WERI-Rb-1 (cell line): Measurements from ENCODE around the gene TPX2.

Source experiments
- DNase-seq: peaks from one replicate; pipeline ENCODE4 v3.0.0-alpha.2; 2020
- H3K27ac ChIP-seq: fragments of 250-450 bp; sonication (Bioruptor Pico); 2 replicates; pipeline ENCODE4 v1.5.1; 2020; ENCODE audit warnings: mild to moderate bottlenecking, moderate library complexity
- H3K27me3 ChIP-seq: fragments of 250-450 bp; sonication (Bioruptor Pico); 2 replicates; pipeline ENCODE4 v1.5.1; 2021; ENCODE audit warnings: mild to moderate bottlenecking, low read depth, moderate library complexity; ENCODE audit not compliant: insufficient read depth, severe bottlenecking
- H3K36me3 ChIP-seq: fragments of 250-450 bp; sonication (Bioruptor Pico); 2 replicates; pipeline ENCODE4 v1.5.1; 2020; ENCODE audit warnings: mild to moderate bottlenecking, moderate library complexity
- H3K4me3 ChIP-seq: 2 replicates; pipeline ENCODE4 v1.5.1; 2011; ENCODE audit warnings: low read depth, mild to moderate bottlenecking, control low read depth, low read length
- H3K9me3 ChIP-seq: fragments of 250-450 bp; sonication (Bioruptor Pico); 2 replicates; pipeline ENCODE4 v1.5.1; 2021; ENCODE audit warnings: mild to moderate bottlenecking, moderate library complexity; ENCODE audit not compliant: severe bottlenecking
- CTCF ChIP-seq: IDR thresholded peaks from 2 replicates; pipeline ENCODE4 v1.5.1; 2011; ENCODE audit warnings: low read depth, mild to moderate bottlenecking, control low read depth, inconsistent platforms, low read length

Gene TPX2

GRCh38 chr20:31820228-31820627 is 81.1 kb downstream of the TPX2 start:
- DNase-seq, result no peak
- no peak overlapping the region for H3K27ac ChIP-seq
- H3K36me3 ChIP-seq, result no peaks in the 10 kb centered on the region
- H3K9me3 ChIP-seq, result no peaks in the 10 kb centered on the region
- no peak overlapping the region for H3K4me3 ChIP-seq
- no peak for TF ChIP-seq CTCF
- no peaks in the 10 kb centered on the region for H3K27me3 ChIP-seq

- TF ChIP-seq CTCF, result no peak
- no peak for DNase-seq
- Histone ChIP-seq H3K27me3 (no peaks in the 10 kb centered on the region), H3K4me3 (no peak overlapping the region), H3K36me3 (no peaks in the 10 kb centered on the region), H3K27ac (no peak overlapping the region), H3K9me3 (no peaks in the 10 kb centered on the region)
Measured at GRCh38 chr20:31821427-31821826, 82.3 kb downstream of the TPX2 start.

GRCh38 chr20:31822421-31823330 is 83.6 kb downstream of the TPX2 start:
- H3K36me3 ChIP-seq, result no peaks in the 10 kb centered on the region
- DNase-seq, result peak; percentile 73
- no peak overlapping the region for H3K27ac ChIP-seq
- no peak overlapping the region for H3K4me3 ChIP-seq
- no peaks in the 10 kb centered on the region for H3K9me3 ChIP-seq
- no peaks in the 10 kb centered on the region for H3K27me3 ChIP-seq
- peak; percentile 89 for TF ChIP-seq CTCF

- Histone ChIP-seq H3K4me3 (no peak overlapping the region), H3K36me3 (no peaks in the 10 kb centered on the region), H3K9me3 (no peaks in the 10 kb centered on the region), H3K27me3 (no peaks in the 10 kb centered on the region), H3K27ac (no peak overlapping the region)
- no peak for DNase-seq
- TF ChIP-seq CTCF, result no peak
Measured at GRCh38 chr20:31823360-31824124, 84.5 kb downstream of the TPX2 start.

- no peaks in the 10 kb centered on the region for H3K27me3 ChIP-seq
- H3K4me3 ChIP-seq, result no peak overlapping the region
- no peak for TF ChIP-seq CTCF
- no peaks in the 10 kb centered on the region for H3K9me3 ChIP-seq
- no peaks in the 10 kb centered on the region for H3K36me3 ChIP-seq
- no peak overlapping the region for H3K27ac ChIP-seq
- no peak for DNase-seq
Measured at GRCh38 chr20:31824125-31824485, 85.0 kb downstream of the TPX2 start.
